Esophagus squamous epithelium (tissue), 5 donors: Measurements from ENCODE around the gene DDX20. TPM values are rescaled to one million over a fixed set of nuclear protein-coding genes. Genes with fewer than 3 reads are reported as not detected.

Experiments used
- DNase-seq: peaks from one replicate; lab custom pipeline; 2025; lab: John Stamatoyannopoulos, UW
- H3K27ac ChIP-seq, 4 donors: fragments of 200-600 bp; sonication (generic); one replicate each; pipeline ENCODE4 v1.5.1; 2016 to 2019; ENCODE audit warnings: mild to moderate bottlenecking in 1 of 4
- H3K27me3 ChIP-seq, 4 donors: fragments of 200-600 bp; sonication (generic); 1 replicate in 3 of 4; 2 replicates in 1 of 4; pipeline versions ENCODE4 v1.5.1 to v1.6.0; 2017 to 2021; ENCODE audit warnings: antibody characterized with exemption in 1 of 4
- H3K36me3 ChIP-seq, 3 donors: fragments of 200-600 bp; sonication (generic); one replicate each; pipeline ENCODE4 v1.5.1; 2016 to 2019
- H3K4me1 ChIP-seq, 3 donors: fragments of 200-600 bp; sonication (generic); one replicate each; pipeline ENCODE4 v1.5.1; 2017 to 2019
- H3K4me3 ChIP-seq, 4 donors: fragments of 200-600 bp; sonication (generic); 1 replicate in 3 of 4; 2 replicates in 1 of 4; pipeline ENCODE4 v1.5.1; 2016 to 2019; ENCODE audit warnings: mild to moderate bottlenecking in 2 of 4, moderate library complexity in 1 of 4
- H3K9me3 ChIP-seq, 3 donors: fragments of 200-600 bp; sonication (generic); one replicate each; pipeline ENCODE4 v1.5.1; 2016 to 2019
- CTCF ChIP-seq, 6 experiments: fragments of 450-650 bp in 4 of 6; fragments of 200-600 bp in 2 of 6; sonication (generic) in 2 of 6; IDR thresholded peaks; one replicate each; pipeline ENCODE4 v1.5.1; 2016 to 2019; ENCODE audit warnings: antibody characterized with exemption in 6 of 6, mild to moderate bottlenecking in 4 of 6, moderate library complexity in 4 of 6
- POLR2A ChIP-seq, 4 donors: fragments of 450-650 bp; IDR thresholded peaks; one replicate each; pipeline ENCODE4 v1.6.1; 2017; ENCODE audit warnings: antibody characterized with exemption in 4 of 4, mild to moderate bottlenecking in 4 of 4, moderate library complexity in 3 of 4
- WGBS, 2 donors: methylation state at CpG; one replicate each; pipeline ENCODE4 v1.1.5; 2018; 5-methylcytosine and 5-hydroxymethylcytosine counted together
- intact Hi-C: fragments of 100-400 bp; cut with DNase I; formaldehyde crosslinking; loops from one replicate; pipeline ENCODE4 v1.15.0; 2022
- total RNA-seq, 4 donors: library from RNA; depleted of rRNA; stranded (reverse); fragments of >200 nt; gene quantifications; one replicate each; pipeline ENCODE4 v1.1.0, GENCODE V29; 2016
- donor health status: DM: yes; HTN: yes; CAD: no.

DDX20 gene
- total RNA-seq, 4 donors from 2014 or later, result 7.2 to 23.8 (median 11.5) TPM

- Histone ChIP-seq H3K4me3 (no peak overlapping the region), H3K4me1 (peaks cover 15 to 37% (median 32%) of the 10 kb centered on the region in 3 donors), H3K9me3 (no peaks in the 10 kb centered on the region), H3K27ac (no peak overlapping the region), H3K36me3 (peaks cover 0 to 14% (median 0%) of the 10 kb centered on the region in 3 donors), H3K27me3 (no peaks in the 10 kb centered on the region)
- DNase-seq, result no peak
- intact Hi-C loops, result no loop called here
- no peak for TF ChIP-seq POLR2A (IDR thresholded peaks at IDR 0.05)
- TF ChIP-seq CTCF (IDR thresholded peaks at IDR 0.05), result no peak
- 90 to 96% methylated on average over 2 of the region's 2 CpGs for WGBS, 2 donors
Measured at GRCh38 chr1:111717450-111717849, 38.3 kb upstream of the DDX20 start.

GRCh38 chr1:111719135-111719534, 36.6 kb upstream of the DDX20 start:
- Histone ChIP-seq H3K36me3 (peaks cover 0 to 10% (median 0%) of the 10 kb centered on the region in 3 donors), H3K27ac (peak overlapping the region in 1 of 4 donors; percentile 42), H3K4me1 (peaks cover 16 to 54% (median 32%) of the 10 kb centered on the region in 3 donors), H3K4me3 (no peak overlapping the region), H3K27me3 (no peaks in the 10 kb centered on the region), H3K9me3 (no peaks in the 10 kb centered on the region)
- no peak for DNase-seq
- TF ChIP-seq CTCF (IDR thresholded peaks at IDR 0.05) (no peak), POLR2A (IDR thresholded peaks at IDR 0.05) (no peak)
- intact Hi-C loops, result no loop called here
- WGBS, 2 donors, result 100% methylated on average over 2 of the region's 5 CpGs; no CpG with 5 or more reads in 1 of the 2 donors

- DNase-seq, result no peak
- WGBS, 2 donors, result 35 to 39% methylated on average over 4 of the region's 4 CpGs
- no peak for TF ChIP-seq POLR2A (IDR thresholded peaks at IDR 0.05)
- TF ChIP-seq CTCF (IDR thresholded peaks at IDR 0.05), result no peak
- H3K36me3 ChIP-seq, result peaks cover 0 to 10% (median 0%) of the 10 kb centered on the region in 3 donors
- intact Hi-C loops, result no loop called here
- H3K4me3 ChIP-seq, result no peak overlapping the region
- H3K27me3 ChIP-seq, result no peaks in the 10 kb centered on the region
- peak overlapping the region in 1 of 4 donors; percentile 57 for H3K27ac ChIP-seq
- peaks cover 18 to 60% (median 32%) of the 10 kb centered on the region in 3 donors for H3K4me1 ChIP-seq
- H3K9me3 ChIP-seq, result no peaks in the 10 kb centered on the region
Measured at GRCh38 chr1:111719674-111720132, 36.0 kb upstream of the DDX20 start.

DNA sequence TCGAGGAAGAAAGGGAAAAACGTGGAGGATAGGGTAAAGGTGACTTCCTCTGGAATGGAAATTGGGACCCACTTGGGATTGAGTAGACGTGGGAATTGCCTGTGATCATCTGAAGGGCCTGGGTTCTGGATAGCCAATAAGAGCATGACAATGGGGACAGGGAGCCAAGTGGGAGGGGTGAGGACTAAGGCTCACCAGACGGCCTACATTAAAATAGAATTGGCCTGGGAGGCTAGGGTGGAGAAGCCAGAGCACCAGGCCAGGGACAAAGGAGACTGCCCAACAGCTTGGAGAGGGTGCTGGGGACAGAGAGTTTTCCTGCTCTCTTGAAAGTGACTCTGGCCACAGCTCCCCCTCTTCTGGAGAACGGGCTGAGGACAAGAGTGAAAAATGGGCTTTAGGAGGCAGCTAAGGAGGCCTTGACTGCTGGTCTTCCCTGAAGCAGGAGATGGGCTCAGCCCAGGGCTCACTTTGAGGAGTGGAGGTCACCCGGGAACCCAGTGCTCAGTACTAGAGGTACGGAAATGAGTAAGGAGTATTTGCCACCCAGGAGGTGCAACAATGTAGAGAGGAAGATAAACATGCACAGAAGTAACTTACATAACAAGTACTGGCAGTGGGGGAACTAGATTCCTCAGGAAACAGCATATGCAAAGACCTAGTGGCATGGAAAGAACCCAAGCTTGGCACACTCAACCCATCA, 35.3 kb upstream of the DDX20 start:
- no peak overlapping the region for H3K4me3 ChIP-seq
- 51 to 54% methylated on average over 7 of the region's 7 CpGs for WGBS, 2 donors
- no peak for DNase-seq
- peaks cover 18 to 64% (median 32%) of the 10 kb centered on the region in 3 donors for H3K4me1 ChIP-seq
- no peaks in the 10 kb centered on the region for H3K9me3 ChIP-seq
- H3K36me3 ChIP-seq, result peaks cover 0 to 10% (median 0%) of the 10 kb centered on the region in 3 donors
- TF ChIP-seq CTCF (IDR thresholded peaks at IDR 0.05) (no peak), POLR2A (IDR thresholded peaks at IDR 0.05) (no peak)
- intact Hi-C loops, result no loop called here
- H3K27ac ChIP-seq, result peak overlapping the region; percentile 18 to 57 (median 36)
- H3K27me3 ChIP-seq, result no peaks in the 10 kb centered on the region
